GM06990 (cell line): Measurements from ENCODE around the gene INSIG2.

Experiments used
- DNase-seq: peaks from one replicate; pipeline ENCODE4 v3.0.0-alpha.2; 2011; ENCODE audit not compliant: insufficient read length; ENCODE audit errors: extremely low read depth
- H3K27me3 ChIP-seq: replicated peaks from 2 replicates; pipeline ENCODE4 v1.6.0; 2011; ENCODE audit warnings: low read length; ENCODE audit not compliant: control insufficient read depth, insufficient read depth
- H3K36me3 ChIP-seq: 2 replicates; pipeline ENCODE4 v1.5.1; 2011; ENCODE audit warnings: low read length; ENCODE audit not compliant: control insufficient read depth, insufficient read depth
- H3K4me3 ChIP-seq: replicated peaks from 2 replicates; pipeline ENCODE4 v1.5.1; 2011; ENCODE audit warnings: low read depth, mild to moderate bottlenecking, control low read depth, low read length
- CTCF ChIP-seq: IDR thresholded peaks from 2 replicates; pipeline ENCODE4 v1.5.1; 2011; ENCODE audit warnings: low read length, control low read depth, mild to moderate bottlenecking, inconsistent platforms; ENCODE audit not compliant: insufficient read depth, poor library complexity, severe bottlenecking

INSIG2 gene

DNA sequence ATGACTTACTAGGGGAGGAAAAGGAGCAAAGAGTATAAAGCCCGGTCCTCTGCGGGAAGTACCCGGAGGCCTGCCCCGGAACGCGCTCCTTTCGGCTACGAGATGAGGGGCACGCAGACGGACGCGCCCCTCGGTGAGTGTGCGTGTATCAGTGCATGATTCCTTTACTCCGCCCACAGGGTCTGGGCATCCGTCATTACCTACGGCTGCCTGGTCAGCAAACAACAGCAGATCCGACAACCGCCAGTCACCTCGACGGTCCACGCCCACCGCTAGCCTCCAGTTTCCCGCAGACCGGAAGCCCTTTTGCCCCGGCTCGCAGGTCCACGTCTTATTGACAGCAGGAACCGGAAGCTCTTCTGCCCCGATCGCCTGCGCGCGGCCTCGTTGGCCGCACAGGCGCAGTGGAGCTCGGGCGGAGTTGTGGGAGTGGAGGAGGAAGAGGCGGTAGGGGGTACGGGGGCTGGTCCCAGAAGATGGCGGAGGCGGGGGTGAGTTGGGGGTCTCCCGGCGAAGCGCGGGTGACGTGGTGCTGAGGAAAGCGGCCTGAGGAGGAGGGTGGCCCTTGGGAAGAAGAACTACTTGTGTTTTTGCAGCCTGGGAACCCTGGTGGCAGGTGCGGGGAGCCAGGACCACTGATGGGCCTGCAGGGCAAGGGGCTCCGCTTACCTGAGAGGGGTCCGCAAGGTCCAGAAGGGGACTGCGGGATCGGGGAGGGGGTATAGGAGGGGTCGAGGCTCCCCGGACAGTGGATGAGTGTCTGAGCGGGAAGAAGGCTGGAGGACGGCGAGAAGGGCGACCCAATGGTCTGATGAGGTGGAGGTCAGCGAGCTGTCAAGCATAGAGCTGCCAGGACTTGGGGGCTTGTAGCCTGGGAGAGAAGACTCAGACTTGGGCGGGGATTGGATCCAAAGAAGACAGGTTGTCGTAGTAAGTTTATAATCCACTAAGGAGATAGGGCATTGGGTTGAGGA lies at the start of gene INSIG2:
Gene INSIG2 (plus strand): TSS at position 421 of the 974 bp plus-strand sequence. CDS start 8,086 bp downstream, outside the sequence.
- Histone ChIP-seq H3K4me3 (peak within 1 kb of the TSS; percentile 99), H3K27me3 (no peaks in the 10 kb centered on the region), H3K36me3 (no peaks in the 10 kb centered on the region)
- peak; percentile 99 for DNase-seq
- no peak for TF ChIP-seq CTCF

DNA sequence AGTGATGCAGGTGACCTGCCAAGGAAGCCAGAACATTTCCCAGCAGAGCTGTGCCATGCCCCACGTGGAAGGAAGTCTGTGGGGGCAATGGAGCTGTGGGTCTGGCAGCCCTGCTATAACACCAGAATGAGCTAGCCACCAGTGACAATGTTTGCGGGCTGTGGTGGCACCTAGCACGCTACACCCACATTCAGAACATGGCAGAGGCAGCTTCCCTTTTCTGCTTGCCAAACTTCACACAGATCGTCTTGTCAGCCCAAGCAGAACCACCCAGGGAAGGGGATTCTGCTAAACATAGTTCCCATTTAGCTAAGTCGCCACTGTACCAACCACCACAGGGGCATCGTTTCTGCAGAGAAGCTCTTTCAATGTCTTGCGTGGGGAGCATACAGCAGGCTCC lies 47.4 kb upstream of the INSIG2 start:
- TF ChIP-seq CTCF, result no peak
- Histone ChIP-seq H3K4me3 (no peak overlapping the region), H3K36me3 (no peaks in the 10 kb centered on the region), H3K27me3 (no peaks in the 10 kb centered on the region)
- DNase-seq, result no peak

- no peak for DNase-seq
- Histone ChIP-seq H3K27me3 (no peaks in the 10 kb centered on the region), H3K36me3 (no peaks in the 10 kb centered on the region), H3K4me3 (no peak overlapping the region)
- TF ChIP-seq CTCF, result no peak
Observed at GRCh38 chr2:118044103-118044716, 44.1 kb upstream of the INSIG2 start.

DNA sequence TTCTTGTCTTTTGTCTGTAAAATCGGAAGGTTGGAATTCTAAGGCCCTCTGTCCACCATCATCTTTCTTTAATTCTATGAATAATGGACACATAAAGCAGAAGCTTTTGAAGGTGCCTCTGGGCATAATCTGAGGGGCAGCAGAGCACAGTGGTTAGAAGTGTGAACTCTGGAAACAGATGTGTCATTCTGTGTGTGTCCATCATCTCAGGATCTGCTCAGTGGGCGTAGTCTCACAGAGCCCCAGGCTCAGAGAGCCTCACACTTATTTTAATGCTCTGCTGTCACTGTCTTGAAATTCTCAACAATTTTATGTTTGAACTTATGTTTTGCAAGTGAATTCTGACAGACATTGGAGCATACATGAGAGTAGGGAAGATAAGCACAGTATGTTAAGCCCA lies 43.4 kb upstream of the INSIG2 start:
- TF ChIP-seq CTCF, result no peak
- no peaks in the 10 kb centered on the region for H3K27me3 ChIP-seq

DNA sequence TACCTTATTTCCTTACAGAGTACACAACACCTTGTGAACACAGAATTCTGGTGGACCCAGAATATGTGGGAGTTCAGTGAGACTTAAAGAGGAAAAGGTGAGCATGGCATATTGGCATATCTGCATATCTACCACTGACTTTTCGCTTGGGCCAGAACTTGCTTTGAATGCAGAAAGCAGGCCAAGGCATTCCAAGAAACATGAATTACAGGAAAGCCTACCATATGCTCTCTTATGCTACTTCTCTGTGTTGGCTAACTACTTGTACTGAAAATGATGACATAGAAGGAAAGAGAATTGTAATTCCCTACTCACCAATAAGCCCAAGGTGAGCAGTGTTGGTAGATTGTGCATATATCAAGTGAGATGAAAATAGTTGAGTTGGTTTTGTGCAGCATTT lies 43.0 kb upstream of the INSIG2 start:
- Histone ChIP-seq H3K36me3 (no peaks in the 10 kb centered on the region), H3K4me3 (no peak overlapping the region), H3K27me3 (no peaks in the 10 kb centered on the region)
- no peak for TF ChIP-seq CTCF
- no peak for DNase-seq

More for the DNA sequence above, 43.4 kb upstream of the INSIG2 start:
- no peak overlapping the region for H3K4me3 ChIP-seq
- no peaks in the 10 kb centered on the region for H3K36me3 ChIP-seq
- DNase-seq, result no peak
